OCI-LY3 (cell line): ENCODE measurements around the gene DNAAF9.

Experiments used
- EZH2phosphoT487 ChIP-seq: fragments of 200-600 bp; shearing (Covaris generic); IDR thresholded peaks from 2 replicates; pipeline ENCODE4 v1.6.1; 2018; ENCODE audit warnings: antibody characterized with exemption, mixed run types, low read depth
- TF ChIP-seq, protein P1 (sequence below): fragments of 200-600, 300-600 bp; sonication (generic); IDR thresholded peaks from 2 replicates; pipeline ENCODE4 v1.5.1; 2014; ENCODE audit warnings: antibody characterized with exemption, low read length, low read depth

DNA sequence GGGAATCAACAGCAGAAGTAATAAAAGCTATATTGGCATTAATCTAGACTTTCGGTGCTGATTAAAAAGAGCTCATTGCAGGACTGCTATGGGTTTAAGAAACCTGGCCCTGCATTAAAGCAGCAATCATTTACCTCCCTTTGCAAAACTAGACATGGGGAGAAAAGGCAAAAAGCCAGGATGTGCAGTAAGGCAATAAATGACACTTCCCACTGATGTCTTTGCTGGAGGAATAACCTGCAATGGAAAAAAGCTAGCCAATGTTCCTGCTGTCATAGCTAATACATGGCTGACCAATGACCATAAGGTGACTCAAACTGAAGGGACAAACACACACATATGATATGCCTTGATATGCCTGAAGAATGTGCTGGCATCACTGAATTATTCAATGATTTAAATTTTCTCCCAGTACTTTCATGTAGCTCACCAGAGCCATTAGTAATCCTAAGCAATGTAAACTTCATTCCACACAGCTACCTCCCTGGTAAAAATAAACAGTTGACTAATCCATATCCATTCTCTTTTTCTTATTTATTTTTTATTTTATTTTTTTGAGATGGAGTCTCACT is 8.7 kb downstream of the DNAAF9 start:
- TF ChIP-seq, protein P1, sequence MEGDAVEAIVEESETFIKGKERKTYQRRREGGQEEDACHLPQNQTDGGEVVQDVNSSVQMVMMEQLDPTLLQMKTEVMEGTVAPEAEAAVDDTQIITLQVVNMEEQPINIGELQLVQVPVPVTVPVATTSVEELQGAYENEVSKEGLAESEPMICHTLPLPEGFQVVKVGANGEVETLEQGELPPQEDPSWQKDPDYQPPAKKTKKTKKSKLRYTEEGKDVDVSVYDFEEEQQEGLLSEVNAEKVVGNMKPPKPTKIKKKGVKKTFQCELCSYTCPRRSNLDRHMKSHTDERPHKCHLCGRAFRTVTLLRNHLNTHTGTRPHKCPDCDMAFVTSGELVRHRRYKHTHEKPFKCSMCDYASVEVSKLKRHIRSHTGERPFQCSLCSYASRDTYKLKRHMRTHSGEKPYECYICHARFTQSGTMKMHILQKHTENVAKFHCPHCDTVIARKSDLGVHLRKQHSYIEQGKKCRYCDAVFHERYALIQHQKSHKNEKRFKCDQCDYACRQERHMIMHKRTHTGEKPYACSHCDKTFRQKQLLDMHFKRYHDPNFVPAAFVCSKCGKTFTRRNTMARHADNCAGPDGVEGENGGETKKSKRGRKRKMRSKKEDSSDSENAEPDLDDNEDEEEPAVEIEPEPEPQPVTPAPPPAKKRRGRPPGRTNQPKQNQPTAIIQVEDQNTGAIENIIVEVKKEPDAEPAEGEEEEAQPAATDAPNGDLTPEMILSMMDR = no peak
- no peak for TF ChIP-seq EZH2phosphoT487
